ENCODE results near the gene CENPT. TPM values are rescaled to one million over a fixed set of nuclear protein-coding genes. Genes with fewer than 3 reads are reported as not detected.

Gene CENPT
- total RNA-seq, 1 experiment from 2014 or later: 33.8 TPM

GRCh38 chr16:67811899-67812298 is 35.6 kb downstream of the CENPT start:
- peaks cover 5% of the 10 kb centered on the region; the same call in 1 of the 2 replicates for H3F3A ChIP-seq (ENCODE audit: insufficient read depth, low read depth)
- no peak overlapping the region for H3K4me3 ChIP-seq
- no peaks in the 10 kb centered on the region for H3K9me2 ChIP-seq (ENCODE audit: insufficient read depth)
- H2AFZ ChIP-seq: no peak overlapping the region
- no peaks in the 10 kb centered on the region for H4K20me1 ChIP-seq (ENCODE audit: insufficient read depth)
- no peaks in the 10 kb centered on the region for H3K27me3 ChIP-seq (ENCODE audit: insufficient read depth, low read depth)
- H3K36me3 ChIP-seq (ENCODE audit: low read depth): no peaks in the 10 kb centered on the region
- CTCF ChIA-PET: interaction anchor here (0.5 kb wide), 1 partner anchor 218 kb away, joined by 32 read pairs; no protein-coding TSS in a partner anchor
- DNase-seq: no peak
- no TSS peak for BruUV-seq (replicated peaks)
- intact Hi-C loops (cut with micrococcal nuclease; ENCODE audit: unreplicated experiment): no loop called here
- TF ChIP-seq EZH2 (IDR thresholded peaks at IDR 0.05; ENCODE audit: low read depth): no peak
- TF ChIP-seq, protein P1, sequence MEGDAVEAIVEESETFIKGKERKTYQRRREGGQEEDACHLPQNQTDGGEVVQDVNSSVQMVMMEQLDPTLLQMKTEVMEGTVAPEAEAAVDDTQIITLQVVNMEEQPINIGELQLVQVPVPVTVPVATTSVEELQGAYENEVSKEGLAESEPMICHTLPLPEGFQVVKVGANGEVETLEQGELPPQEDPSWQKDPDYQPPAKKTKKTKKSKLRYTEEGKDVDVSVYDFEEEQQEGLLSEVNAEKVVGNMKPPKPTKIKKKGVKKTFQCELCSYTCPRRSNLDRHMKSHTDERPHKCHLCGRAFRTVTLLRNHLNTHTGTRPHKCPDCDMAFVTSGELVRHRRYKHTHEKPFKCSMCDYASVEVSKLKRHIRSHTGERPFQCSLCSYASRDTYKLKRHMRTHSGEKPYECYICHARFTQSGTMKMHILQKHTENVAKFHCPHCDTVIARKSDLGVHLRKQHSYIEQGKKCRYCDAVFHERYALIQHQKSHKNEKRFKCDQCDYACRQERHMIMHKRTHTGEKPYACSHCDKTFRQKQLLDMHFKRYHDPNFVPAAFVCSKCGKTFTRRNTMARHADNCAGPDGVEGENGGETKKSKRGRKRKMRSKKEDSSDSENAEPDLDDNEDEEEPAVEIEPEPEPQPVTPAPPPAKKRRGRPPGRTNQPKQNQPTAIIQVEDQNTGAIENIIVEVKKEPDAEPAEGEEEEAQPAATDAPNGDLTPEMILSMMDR (conservative IDR thresholded peaks at IDR 0.05): no peak
- H3K79me2 ChIP-seq (ENCODE audit: low read depth): no peaks in the 10 kb centered on the region
- H3K9me3 ChIP-seq (ENCODE audit: insufficient read depth, low read depth): no peaks in the 10 kb centered on the region
- H3K4me2 ChIP-seq: no peak overlapping the region
- H3K4me1 ChIP-seq (replicated peaks; ENCODE audit: insufficient read depth): peaks cover 6% of the 10 kb centered on the region; the same call in 1 of the 2 replicates
- H3K27ac ChIP-seq: no peak overlapping the region
- POLR2A ChIA-PET (ENCODE audit: unreplicated experiment): no interaction called here

DNA sequence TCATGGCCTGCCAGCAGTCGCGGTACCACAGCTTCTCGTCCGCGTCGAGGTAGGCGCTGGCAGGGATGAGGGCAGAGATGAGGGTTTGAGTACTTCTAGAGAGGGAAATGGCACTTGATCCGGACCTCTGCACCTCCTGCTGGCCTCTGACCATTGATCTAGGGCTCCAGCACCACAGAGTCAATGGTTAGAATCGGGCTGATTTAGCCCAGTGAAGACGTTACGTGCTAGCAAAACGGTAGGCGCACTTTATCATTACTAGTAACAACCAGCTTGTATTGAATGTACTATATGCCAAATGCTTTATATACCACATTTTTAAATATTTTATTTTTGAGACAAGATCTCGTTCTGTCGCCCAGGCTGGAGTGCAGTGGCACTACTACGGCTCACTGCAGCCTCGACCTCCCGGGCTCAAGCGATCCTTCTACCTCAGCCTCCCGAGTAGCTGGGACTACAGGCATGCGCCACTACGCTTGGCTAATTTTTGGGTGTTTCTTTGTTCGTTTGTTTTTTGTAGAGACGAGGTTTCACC is 40.3 kb downstream of the CENPT start:
- Histone ChIP-seq H3K27ac (no peak overlapping the region), H3K4me1 (replicated peaks; ENCODE audit: insufficient read depth) (peaks cover 14% of the 10 kb centered on the region), H3F3A (ENCODE audit: insufficient read depth, low read depth) (peaks cover 5% of the 10 kb centered on the region; the same call in 1 of the 2 replicates), H3K4me3 (peak overlapping the region; percentile 86), H3K9me3 (ENCODE audit: insufficient read depth, low read depth) (no peaks in the 10 kb centered on the region), H4K20me1 (ENCODE audit: insufficient read depth) (no peaks in the 10 kb centered on the region; the same call in 1 of the 2 replicates), H2AFZ (peak overlapping the region; percentile 88), H3K36me3 (ENCODE audit: low read depth) (peaks cover 6% of the 10 kb centered on the region; the same call in 1 of the 2 replicates), H3K27me3 (ENCODE audit: insufficient read depth, low read depth) (no peaks in the 10 kb centered on the region), H3K9me2 (ENCODE audit: insufficient read depth) (no peaks in the 10 kb centered on the region), H3K79me2 (ENCODE audit: low read depth) (peaks cover 36% of the 10 kb centered on the region), H3K4me2 (peak overlapping the region; percentile 86)
- no peak for TF ChIP-seq EZH2 (IDR thresholded peaks at IDR 0.05; ENCODE audit: low read depth)
- TF ChIP-seq, protein P1 (conservative IDR thresholded peaks at IDR 0.05): no peak; the same call in 1 of the 2 replicates
- intact Hi-C loops (cut with micrococcal nuclease; ENCODE audit: unreplicated experiment): loop anchor here (2.0 to 5.0 kb wide), 3 partner anchors 40 to 285 kb away; partner anchors contain the start of genes CENPT and NUTF2
- POLR2A ChIA-PET (ENCODE audit: unreplicated experiment): interaction anchor here (0.5 to 1.1 kb wide), 5 partner anchors 81 to 145 kb away, joined by 3 to 20 read pairs (median 6); partner anchors contain the start of gene GFOD2
- no peak for DNase-seq
- TSS peak; percentile 42 for BruUV-seq (replicated peaks)
- CTCF ChIA-PET: interaction anchor here (0.6 to 1.5 kb wide), 3 partner anchors 9 to 17 kb away, joined by 3 to 10 read pairs (median 3); no protein-coding TSS in a partner anchor

DNA sequence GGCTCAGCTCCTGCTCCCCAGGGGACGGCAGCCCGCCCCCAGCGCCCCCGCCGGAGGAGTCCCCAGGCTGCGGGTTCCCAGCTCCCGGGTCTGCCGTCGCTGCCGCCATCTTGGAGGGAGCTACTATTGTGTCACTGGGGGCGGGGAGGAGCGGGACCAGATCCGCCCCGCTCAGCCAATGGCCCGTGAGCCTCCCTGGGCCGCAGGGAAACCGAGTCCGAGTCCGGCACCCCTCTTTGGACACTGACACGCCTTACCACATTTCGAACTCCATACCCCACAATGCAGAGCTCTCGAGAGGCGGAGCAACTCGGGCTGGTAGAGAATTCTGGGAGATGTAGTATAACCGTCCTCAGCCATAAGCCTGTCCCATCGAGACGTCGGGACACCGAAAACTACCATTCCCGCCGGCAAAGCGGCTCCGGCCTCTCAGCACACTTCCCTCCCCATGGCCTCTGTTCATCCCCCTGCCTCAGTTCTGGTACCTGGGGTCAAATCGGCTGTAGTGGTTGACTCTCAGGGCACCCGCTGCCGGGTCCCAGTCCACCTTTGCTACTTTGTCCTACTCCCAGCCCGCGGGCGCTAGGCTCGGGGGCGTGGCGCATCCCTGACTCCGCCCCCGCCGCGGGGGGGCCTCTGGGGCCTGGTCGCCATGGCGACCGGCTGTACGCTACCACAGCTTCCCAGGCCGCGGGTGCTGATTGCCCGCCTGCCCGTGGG is 40.9 kb downstream of the CENPT start, which contains the start of the genes RANBP10 and TSNAXIP1:
RANBP10 (minus strand) TSS at position 133 of the 720 bp plus-strand sequence; CDS start at position 109, 24 bp downstream.
TSNAXIP1 (plus strand) TSS at position 462 of the 720 bp plus-strand sequence. CDS start 261 bp downstream, outside the sequence.
- Histone ChIP-seq H2AFZ (peak within 1 kb of the TSS; percentile 97), H3K79me2 (ENCODE audit: low read depth) (peaks cover 41% of the 10 kb centered on the region), H3K4me1 (replicated peaks; ENCODE audit: insufficient read depth) (peaks cover 14% of the 10 kb centered on the region), H3K9me3 (ENCODE audit: insufficient read depth, low read depth) (no peaks in the 10 kb centered on the region), H3K4me2 (peak within 1 kb of the TSS; percentile 92), H3K9me2 (ENCODE audit: insufficient read depth) (no peaks in the 10 kb centered on the region), H3K4me3 (peak within 1 kb of the TSS; percentile 86), H3K27ac (no peak within 1 kb of the TSS), H4K20me1 (ENCODE audit: insufficient read depth) (no peaks in the 10 kb centered on the region; the same call in 1 of the 2 replicates), H3K27me3 (ENCODE audit: insufficient read depth, low read depth) (no peaks in the 10 kb centered on the region), H3K36me3 (ENCODE audit: low read depth) (peaks cover 6% of the 10 kb centered on the region; the same call in 1 of the 2 replicates), H3F3A (ENCODE audit: insufficient read depth, low read depth) (peaks cover 5% of the 10 kb centered on the region; the same call in 1 of the 2 replicates)
- intact Hi-C loops (cut with micrococcal nuclease; ENCODE audit: unreplicated experiment): loop anchor here (1.0 to 5.0 kb wide), 5 partner anchors 41 to 284 kb away; partner anchors contain the start of genes CENPT, GFOD2, NFATC3 and NUTF2
- ChIA-PET CTCF (interaction anchor here (0.6 to 1.5 kb wide), 3 partner anchors 10 to 67 kb away, joined by 3 to 10 read pairs (median 3); no protein-coding TSS in a partner anchor), POLR2A (ENCODE audit: unreplicated experiment) (interaction anchor here (0.5 to 1.1 kb wide), 12 partner anchors 22 to 954 kb away, joined by 3 to 20 read pairs (median 4); partner anchors contain the start of gene GFOD2)
- peak; percentile 96 to 98 for DNase-seq
- no TSS peak for BruUV-seq (replicated peaks)
- TF ChIP-seq, protein P1 (conservative IDR thresholded peaks at IDR 0.05): no peak
- TF ChIP-seq EZH2 (IDR thresholded peaks at IDR 0.05; ENCODE audit: low read depth): no peak

Measured in PC-9 (cell line).